CD14-positive monocyte (primary cell): Measurements from ENCODE around the gene PAPPA. TPM values are rescaled to one million over a fixed set of nuclear protein-coding genes. Genes with fewer than 3 reads are reported as not detected.

Experiments used
- DNase-seq, 3 donors: peaks; one replicate each; pipeline ENCODE4 v3.0.0-alpha.2; 2011 to 2022
- H2AFZ ChIP-seq: 2 replicates; pipeline ENCODE4 v1.6.0; 2012; ENCODE audit warnings: mild to moderate bottlenecking, low read depth, low read length, inconsistent platforms; ENCODE audit not compliant: insufficient read depth, poor library complexity, severe bottlenecking
- H3K27ac ChIP-seq, 2 donors: 1 replicate in 1 of 2; 2 replicates in 1 of 2; pipeline ENCODE4 v1.5.1; 2012 to 2013; ENCODE audit warnings: low read length in 2 of 2, control low read depth in 1 of 2, inconsistent platforms in 1 of 2, low read depth in 1 of 2, mild to moderate bottlenecking in 1 of 2
- H3K27me3 ChIP-seq, 2 donors: one replicate each; pipeline versions ENCODE4 v1.6.0 to v1.6.1; 2011 to 2013; ENCODE audit warnings: low read length in 2 of 2; ENCODE audit not compliant: control insufficient read depth in 2 of 2, insufficient read depth in 2 of 2
- H3K36me3 ChIP-seq, 2 donors: replicated peaks in 1 of 2; 1 replicate in 1 of 2; 2 replicates in 1 of 2; pipeline versions ENCODE4 v1.5.1 to v1.6.1; 2012 to 2013; ENCODE audit warnings: low read length in 2 of 2, control low read depth in 1 of 2, inconsistent platforms in 1 of 2, mild to moderate bottlenecking in 1 of 2; ENCODE audit not compliant: insufficient read depth in 2 of 2, control insufficient read depth in 1 of 2
- H3K4me1 ChIP-seq, 2 donors: 1 replicate in 1 of 2; 2 replicates in 1 of 2; pipeline versions ENCODE4 v1.5.1 to v1.6.1; 2012 to 2013; ENCODE audit warnings: low read length in 2 of 2, control low read depth in 1 of 2, inconsistent platforms in 1 of 2, mild to moderate bottlenecking in 1 of 2, moderate library complexity in 1 of 2; ENCODE audit not compliant: insufficient read depth in 2 of 2, control insufficient read depth in 1 of 2
- H3K4me2 ChIP-seq: replicated peaks from 2 replicates; pipeline ENCODE3; 2012; ENCODE audit warnings: low read length, moderate library complexity, mild to moderate bottlenecking; ENCODE audit not compliant: poor library complexity, severe bottlenecking; ENCODE audit errors: extremely low read depth
- H3K4me3 ChIP-seq, 3 experiments: fragments of 200-600 bp in 1 of 3; sonication (generic) in 1 of 3; replicated peaks in 1 of 3; 1 replicate in 2 of 3; 2 replicates in 1 of 3; pipeline ENCODE4 v1.5.1; 2011 to 2013; ENCODE audit warnings: low read length in 3 of 3, mild to moderate bottlenecking in 3 of 3, control low read depth in 2 of 3, low read depth in 2 of 3, inconsistent platforms in 1 of 3, moderate library complexity in 1 of 3
- H3K79me2 ChIP-seq: 2 replicates; pipeline ENCODE4 v1.6.0; 2012; ENCODE audit warnings: mild to moderate bottlenecking, control low read depth, inconsistent platforms, low read length, moderate library complexity; ENCODE audit not compliant: insufficient read depth
- H3K9ac ChIP-seq: 2 replicates; pipeline ENCODE4 v1.6.0; 2017; ENCODE audit warnings: low read length, mild to moderate bottlenecking; ENCODE audit not compliant: insufficient read depth, poor library complexity, severe bottlenecking
- H3K9me3 ChIP-seq, 2 donors: replicated peaks in 1 of 2; 1 replicate in 1 of 2; 2 replicates in 1 of 2; pipeline versions ENCODE4 v1.5.1 to v1.6.1; 2012 to 2013; ENCODE audit warnings: low read length in 2 of 2, control low read depth in 1 of 2; ENCODE audit not compliant: control insufficient read depth in 1 of 2, insufficient read depth in 1 of 2
- H4K20me1 ChIP-seq: 2 replicates; pipeline ENCODE4 v1.6.0; 2012; ENCODE audit warnings: mild to moderate bottlenecking, low read length, control low read depth, moderate library complexity; ENCODE audit not compliant: insufficient read depth
- H3K27ac Mint-ChIP-seq, 7 donors: one replicate each; pipeline ENCODE4 v1.8.0; 2020; ENCODE audit warnings: mild to moderate bottlenecking in 7 of 7, mixed read lengths in 7 of 7, moderate library complexity in 6 of 7, inconsistent platforms in 2 of 7
- H3K27me3 Mint-ChIP-seq, 3 donors: one replicate each; pipeline ENCODE4 v1.8.0; 2021 to 2022; ENCODE audit warnings: low read depth in 3 of 3, mild to moderate bottlenecking in 3 of 3, mixed read lengths in 3 of 3, moderate library complexity in 3 of 3, inconsistent platforms in 1 of 3
- H3K36me3 Mint-ChIP-seq, 2 donors: one replicate each; pipeline ENCODE4 v1.8.0; 2020; ENCODE audit warnings: mixed read lengths in 2 of 2, inconsistent platforms in 1 of 2, mild to moderate bottlenecking in 1 of 2
- H3K4me1 Mint-ChIP-seq: one replicate; pipeline ENCODE4 v1.8.0; 2020; ENCODE audit warnings: mild to moderate bottlenecking, mixed read lengths
- H3K4me3 Mint-ChIP-seq, 2 donors: one replicate each; pipeline ENCODE4 v1.8.0; 2020; ENCODE audit warnings: mild to moderate bottlenecking in 2 of 2, mixed read lengths in 2 of 2, moderate library complexity in 1 of 2
- H3K9me3 Mint-ChIP-seq, 7 donors: one replicate each; pipeline ENCODE4 v1.8.0; 2020 to 2022; ENCODE audit warnings: mixed read lengths in 7 of 7, mild to moderate bottlenecking in 6 of 7, moderate library complexity in 6 of 7, inconsistent platforms in 2 of 7
- WGBS: methylation state at CpG from one replicate; pipeline ENCODE4 v1.1.5; 2013; ENCODE audit warnings: missing lambda C conversion rate; ENCODE audit not compliant: insufficient coverage; 5-methylcytosine and 5-hydroxymethylcytosine counted together
- intact Hi-C, 2 donors: fragments of 100-400 bp; cut with micrococcal nuclease; formaldehyde crosslinking; loops; one replicate each; pipeline versions ENCODE4 v1.15.0 to v1.15.1; 2023
- polyA plus RNA-seq, 3 donors: library from polyadenylated mRNA; depleted of rRNA in 1 of 3; unstranded in 2 of 3; stranded (reverse) in 1 of 3; fragments of 300-500 nt in 2 of 3; fragments of >200 nt in 1 of 3; fragmentation: Illumina TruSeq in 2 of 3; gene quantifications; 1 replicate in 2 of 3; 2 replicates in 1 of 3; pipeline ENCODE4 v1.2.3, GENCODE V29; 2012 to 2021
- TF ChIP-seq, protein P1 (sequence below): fragments of 200-600 bp; IDR thresholded peaks from one replicate; pipeline ENCODE4 v1.8.0; 2022; ENCODE audit warnings: antibody characterized with exemption, mild to moderate bottlenecking

The PAPPA gene
- polyA plus RNA-seq, 3 donors = not detected

DNA sequence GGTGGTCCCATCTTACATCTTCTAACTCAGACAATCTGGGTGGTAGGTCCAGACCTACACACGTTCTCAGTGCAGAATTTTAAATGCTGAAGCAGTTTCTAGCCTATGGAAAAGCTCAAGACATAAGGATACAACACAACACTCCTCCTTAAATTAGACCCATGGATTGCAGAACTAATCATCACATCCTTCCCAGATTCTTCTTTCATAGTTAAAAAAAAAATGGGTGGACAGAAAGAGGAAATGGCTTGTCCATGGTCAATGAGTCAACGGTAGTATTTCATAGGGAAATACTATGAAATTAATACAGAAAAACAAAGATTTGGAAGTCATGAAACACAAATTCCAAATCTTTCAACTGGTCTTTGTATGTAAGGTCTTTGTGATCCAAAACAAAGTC is 106.9 kb downstream of the PAPPA start:
- TF ChIP-seq, protein P1, sequence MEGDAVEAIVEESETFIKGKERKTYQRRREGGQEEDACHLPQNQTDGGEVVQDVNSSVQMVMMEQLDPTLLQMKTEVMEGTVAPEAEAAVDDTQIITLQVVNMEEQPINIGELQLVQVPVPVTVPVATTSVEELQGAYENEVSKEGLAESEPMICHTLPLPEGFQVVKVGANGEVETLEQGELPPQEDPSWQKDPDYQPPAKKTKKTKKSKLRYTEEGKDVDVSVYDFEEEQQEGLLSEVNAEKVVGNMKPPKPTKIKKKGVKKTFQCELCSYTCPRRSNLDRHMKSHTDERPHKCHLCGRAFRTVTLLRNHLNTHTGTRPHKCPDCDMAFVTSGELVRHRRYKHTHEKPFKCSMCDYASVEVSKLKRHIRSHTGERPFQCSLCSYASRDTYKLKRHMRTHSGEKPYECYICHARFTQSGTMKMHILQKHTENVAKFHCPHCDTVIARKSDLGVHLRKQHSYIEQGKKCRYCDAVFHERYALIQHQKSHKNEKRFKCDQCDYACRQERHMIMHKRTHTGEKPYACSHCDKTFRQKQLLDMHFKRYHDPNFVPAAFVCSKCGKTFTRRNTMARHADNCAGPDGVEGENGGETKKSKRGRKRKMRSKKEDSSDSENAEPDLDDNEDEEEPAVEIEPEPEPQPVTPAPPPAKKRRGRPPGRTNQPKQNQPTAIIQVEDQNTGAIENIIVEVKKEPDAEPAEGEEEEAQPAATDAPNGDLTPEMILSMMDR = no peak
- intact Hi-C loops = no loop called here
- Mint-ChIP-seq H3K36me3 (no peaks in the 10 kb centered on the region), H3K9me3 (peaks cover 0 to 5% (median 2%) of the 10 kb centered on the region in 7 donors), H3K4me1 (no peaks in the 10 kb centered on the region), H3K27ac (no peak overlapping the region), H3K27me3 (peaks cover 0 to 7% (median 2%) of the 10 kb centered on the region in 3 donors), H3K4me3 (no peak overlapping the region)
- Histone ChIP-seq H3K27me3 (no peaks in the 10 kb centered on the region), H3K4me2 (no peak overlapping the region), H3K79me2 (no peaks in the 10 kb centered on the region), H3K4me1 (no peaks in the 10 kb centered on the region), H3K9ac (no peak overlapping the region), H3K4me3 (no peak overlapping the region), H2AFZ (no peak overlapping the region), H3K36me3 (no peaks in the 10 kb centered on the region), H4K20me1 (no peaks in the 10 kb centered on the region), H3K9me3 (no peaks in the 10 kb centered on the region), H3K27ac (no peak overlapping the region)
- DNase-seq = no peak
- no CpG with 5 or more reads among the region's 2 CpGs for WGBS

DNA sequence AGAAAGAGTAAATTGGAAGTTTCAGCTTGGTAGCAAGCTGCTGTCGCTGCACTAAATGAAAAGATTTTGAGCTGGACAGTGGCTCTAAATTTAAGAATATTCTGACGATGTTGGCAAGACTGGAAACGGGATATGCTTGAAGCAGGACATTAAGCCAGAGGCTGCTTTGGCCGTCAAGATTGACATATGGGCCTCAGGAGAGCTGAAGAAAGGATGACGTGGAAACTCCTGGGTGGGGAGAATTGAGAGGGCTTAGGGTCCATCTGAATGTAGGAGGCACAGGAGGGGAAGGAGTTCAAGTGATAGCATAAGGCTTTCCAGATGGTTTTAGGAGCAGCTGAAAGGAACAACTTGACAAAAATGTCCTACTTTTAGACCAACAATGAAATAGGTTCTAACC is 108.9 kb downstream of the PAPPA start:
- Histone ChIP-seq H3K4me1 (no peaks in the 10 kb centered on the region), H3K9ac (no peak overlapping the region), H3K4me3 (no peak overlapping the region), H3K27me3 (no peaks in the 10 kb centered on the region), H4K20me1 (no peaks in the 10 kb centered on the region), H2AFZ (no peak overlapping the region), H3K79me2 (no peaks in the 10 kb centered on the region), H3K36me3 (no peaks in the 10 kb centered on the region), H3K4me2 (no peak overlapping the region), H3K27ac (no peak overlapping the region), H3K9me3 (no peaks in the 10 kb centered on the region)
- no peaks in the 10 kb centered on the region for H3K36me3 Mint-ChIP-seq
- DNase-seq = no peak
- TF ChIP-seq, protein P1 = no peak
- H3K27me3 Mint-ChIP-seq = peaks cover 0 to 7% (median 1%) of the 10 kb centered on the region in 3 donors
- peaks cover 0 to 4% (median 2%) of the 10 kb centered on the region in 7 donors for H3K9me3 Mint-ChIP-seq
- no peak overlapping the region for H3K27ac Mint-ChIP-seq
- H3K4me1 Mint-ChIP-seq = no peaks in the 10 kb centered on the region
- no peak overlapping the region for H3K4me3 Mint-ChIP-seq
- intact Hi-C loops = no loop called here
- WGBS = 60% methylated on average over 5 of the region's 5 CpGs
